Colonic mucosa (tissue), 4 donors: Measurements from ENCODE around the gene CCNG1. TPM values are rescaled to one million over a fixed set of nuclear protein-coding genes. Genes with fewer than 3 reads are reported as not detected.

Source experiments
- DNase-seq: peaks from one replicate; pipeline ENCODE4 v3.0.0-alpha.2; 2020
- H3K27ac ChIP-seq: fragments of 200-600 bp; one replicate; pipeline ENCODE4 v1.8.0; 2021
- H3K27me3 ChIP-seq: fragments of 200-600 bp; one replicate; pipeline ENCODE4 v1.8.0; 2021
- H3K36me3 ChIP-seq: fragments of 200-600 bp; one replicate; pipeline ENCODE4 v1.8.0; 2021
- H3K4me1 ChIP-seq: fragments of 200-600 bp; one replicate; pipeline ENCODE4 v1.8.0; 2021; ENCODE audit warnings: mild to moderate bottlenecking
- H3K4me3 ChIP-seq: fragments of 200-600 bp; one replicate; pipeline ENCODE4 v1.8.0; 2021
- H3K9ac ChIP-seq, 2 donors: one replicate each; pipeline ENCODE4 v1.7.0; 2013; ENCODE audit warnings: control low read depth in 2 of 2, low read depth in 2 of 2, low read length in 2 of 2
- H3K9me3 ChIP-seq: fragments of 200-600 bp; one replicate; pipeline ENCODE4 v1.8.0; 2021
- CTCF ChIP-seq: fragments of 200-600 bp; IDR thresholded peaks from one replicate; pipeline ENCODE4 v1.8.0; 2022; ENCODE audit warnings: antibody characterized with exemption, mild to moderate bottlenecking
- intact Hi-C: fragments of 100-400 bp; cut with DNase I; formaldehyde crosslinking; loops from one replicate; pipeline ENCODE4 v1.14.1; 2022
- total RNA-seq, 2 donors: library from RNA; stranded (reverse); fragmentation: NEBNext Ultra II Directional in 1 of 2; extraction: Animal tissue kit (Norgen Biotek cat#: 25700) in 1 of 2; gene quantifications; one replicate each; pipeline ENCODE4 v1.2.1, GENCODE V29; 2021
- donor health status: healthy.
- donor health status: DM: no; HTN: no; CAD: no.
- donor health status: DM: no; HTN: no; CAD: no.

CCNG1 gene
- total RNA-seq, 2 donors from 2014 or later: 149 to 265 TPM

- no peak overlapping the region for H3K4me3 ChIP-seq
- H3K27me3 ChIP-seq: no peaks in the 10 kb centered on the region
- H3K27ac ChIP-seq: no peak overlapping the region
- no peak for DNase-seq
- no peaks in the 10 kb centered on the region for H3K9me3 ChIP-seq
- no peaks in the 10 kb centered on the region for H3K36me3 ChIP-seq
- peaks cover 5% of the 10 kb centered on the region for H3K4me1 ChIP-seq
- no peak overlapping the region for H3K9ac ChIP-seq
- intact Hi-C loops: no loop called here
- no peak for TF ChIP-seq CTCF
Observed at GRCh38 chr5:163440954-163441353, 3.6 kb downstream of the CCNG1 start.

- Histone ChIP-seq H3K9me3 (no peaks in the 10 kb centered on the region), H3K27ac (no peak overlapping the region), H3K27me3 (no peaks in the 10 kb centered on the region), H3K9ac (no peak overlapping the region), H3K4me3 (no peak overlapping the region), H3K36me3 (peaks cover 5% of the 10 kb centered on the region), H3K4me1 (peaks cover 5% of the 10 kb centered on the region)
- intact Hi-C loops: no loop called here
- DNase-seq: no peak
- TF ChIP-seq CTCF: no peak
Observed at GRCh38 chr5:163444526-163444925, 7.1 kb downstream of the CCNG1 start.

GRCh38 chr5:163445345-163445744 is 8.0 kb downstream of the CCNG1 start:
- H3K9ac ChIP-seq: no peak overlapping the region
- H3K4me1 ChIP-seq: peaks cover 4% of the 10 kb centered on the region
- intact Hi-C loops: no loop called here
- no peak overlapping the region for H3K4me3 ChIP-seq
- no peaks in the 10 kb centered on the region for H3K9me3 ChIP-seq
- peaks cover 5% of the 10 kb centered on the region for H3K36me3 ChIP-seq
- no peak overlapping the region for H3K27ac ChIP-seq
- no peak for TF ChIP-seq CTCF
- DNase-seq: no peak
- no peaks in the 10 kb centered on the region for H3K27me3 ChIP-seq

GRCh38 chr5:163447191-163447590 is 9.8 kb downstream of the CCNG1 start:
- TF ChIP-seq CTCF: no peak
- Histone ChIP-seq H3K9ac (no peak overlapping the region), H3K4me1 (no peaks in the 10 kb centered on the region), H3K4me3 (no peak overlapping the region), H3K27me3 (no peaks in the 10 kb centered on the region), H3K9me3 (no peaks in the 10 kb centered on the region), H3K27ac (no peak overlapping the region), H3K36me3 (peaks cover 5% of the 10 kb centered on the region)
- intact Hi-C loops: no loop called here
- DNase-seq: no peak

GRCh38 chr5:163447875-163448274 is 10.5 kb downstream of the CCNG1 start:
- Histone ChIP-seq H3K9ac (no peak overlapping the region), H3K4me3 (no peak overlapping the region), H3K27ac (no peak overlapping the region), H3K27me3 (no peaks in the 10 kb centered on the region), H3K9me3 (no peaks in the 10 kb centered on the region), H3K4me1 (no peaks in the 10 kb centered on the region), H3K36me3 (peaks cover 5% of the 10 kb centered on the region)
- intact Hi-C loops: no loop called here
- DNase-seq: no peak
- TF ChIP-seq CTCF: no peak

- Histone ChIP-seq H3K4me3 (no peak overlapping the region), H3K36me3 (peaks cover 5% of the 10 kb centered on the region), H3K9ac (no peak overlapping the region), H3K9me3 (no peaks in the 10 kb centered on the region), H3K27ac (no peak overlapping the region), H3K27me3 (no peaks in the 10 kb centered on the region), H3K4me1 (no peaks in the 10 kb centered on the region)
- TF ChIP-seq CTCF: no peak
- no peak for DNase-seq
- intact Hi-C loops: no loop called here
Observed at GRCh38 chr5:163448491-163448890, 11.1 kb downstream of the CCNG1 start.
